Type B pancreatic cell (in vitro differentiated cells): ENCODE results near the gene REV1. TPM values are rescaled to one million over a fixed set of nuclear protein-coding genes. Genes with fewer than 3 reads are reported as not detected.

Experiments used
- DNase-seq: peaks from one replicate; pipeline ENCODE4 v3.0.0; 2021; ENCODE audit warnings: mixed read lengths; ENCODE audit not compliant: unreplicated experiment; ENCODE audit errors: extremely low spot score
- H3K27ac Mint-ChIP-seq: 2 replicates; pipeline ENCODE4 v1.8.0; 2021; ENCODE audit warnings: mild to moderate bottlenecking, mixed read lengths
- H3K27me3 Mint-ChIP-seq: 2 replicates; pipeline ENCODE4 v1.8.0; 2021; ENCODE audit warnings: mixed read lengths
- H3K36me3 Mint-ChIP-seq: 2 replicates; pipeline ENCODE4 v1.8.0; 2021; ENCODE audit warnings: mixed read lengths
- H3K4me1 Mint-ChIP-seq: one replicate; pipeline ENCODE4 v1.8.0; 2021; ENCODE audit warnings: mixed read lengths; ENCODE audit not compliant: unreplicated experiment
- H3K4me3 Mint-ChIP-seq: 2 replicates; pipeline ENCODE4 v1.8.0; 2021; ENCODE audit warnings: mild to moderate bottlenecking, mixed read lengths
- H3K9me3 Mint-ChIP-seq: 2 replicates; pipeline ENCODE4 v1.8.0; 2021; ENCODE audit warnings: mixed read lengths
- total RNA-seq: library from RNA; stranded (reverse); gene quantifications from 2 replicates; pipeline ENCODE4 v1.2.1, GENCODE V29; 2021; ENCODE audit warnings: low replicate concordance
- TF ChIP-seq, protein P1 (sequence below): fragments of 200-600 bp; sonication (generic); conservative IDR thresholded peaks from 2 replicates; pipeline ENCODE4 v1.5.0; 2021; ENCODE audit warnings: antibody characterized with exemption, mild to moderate bottlenecking

REV1 gene
- total RNA-seq, 1 donor from 2014 or later = 42.6 TPM

DNA sequence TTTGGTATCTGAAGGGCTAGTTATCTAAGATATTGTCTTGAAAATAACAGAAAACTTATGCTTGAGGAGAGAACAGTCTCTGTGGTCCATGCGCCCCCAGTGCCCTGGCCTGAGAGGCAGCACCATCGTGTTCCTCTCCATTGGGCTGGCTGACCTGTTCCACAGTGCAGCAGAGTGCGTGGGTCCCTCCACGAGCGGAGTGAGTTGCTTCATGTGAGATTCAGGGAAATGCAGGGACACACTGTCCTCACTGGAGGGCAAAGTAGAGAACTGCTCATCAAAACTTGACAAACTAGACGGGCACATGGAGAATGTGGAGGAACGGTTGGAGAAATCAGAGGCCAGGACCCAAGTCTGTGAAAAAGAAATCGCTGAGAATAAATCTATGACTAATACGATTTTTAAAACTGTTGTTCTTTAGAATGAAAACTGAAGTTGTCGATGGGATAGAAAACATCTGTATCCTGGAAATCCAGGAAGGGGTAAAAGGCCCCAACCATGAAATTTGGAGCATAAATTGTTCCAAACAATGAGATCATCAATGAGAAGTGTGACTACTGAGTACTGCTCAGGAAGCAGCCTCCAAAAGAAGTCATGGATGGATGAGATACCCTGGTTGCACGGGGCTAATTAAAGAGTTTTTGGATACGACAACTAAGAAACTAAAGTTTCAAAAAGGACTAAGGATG, 58.1 kb downstream of the REV1 start:
- Mint-ChIP-seq H3K36me3 (peaks cover 22% of the 10 kb centered on the region), H3K4me3 (no peak overlapping the region), H3K9me3 (no peaks in the 10 kb centered on the region), H3K27ac (no peak overlapping the region), H3K4me1 (no peaks in the 10 kb centered on the region), H3K27me3 (no peaks in the 10 kb centered on the region)
- DNase-seq = no peak
- TF ChIP-seq, protein P1, sequence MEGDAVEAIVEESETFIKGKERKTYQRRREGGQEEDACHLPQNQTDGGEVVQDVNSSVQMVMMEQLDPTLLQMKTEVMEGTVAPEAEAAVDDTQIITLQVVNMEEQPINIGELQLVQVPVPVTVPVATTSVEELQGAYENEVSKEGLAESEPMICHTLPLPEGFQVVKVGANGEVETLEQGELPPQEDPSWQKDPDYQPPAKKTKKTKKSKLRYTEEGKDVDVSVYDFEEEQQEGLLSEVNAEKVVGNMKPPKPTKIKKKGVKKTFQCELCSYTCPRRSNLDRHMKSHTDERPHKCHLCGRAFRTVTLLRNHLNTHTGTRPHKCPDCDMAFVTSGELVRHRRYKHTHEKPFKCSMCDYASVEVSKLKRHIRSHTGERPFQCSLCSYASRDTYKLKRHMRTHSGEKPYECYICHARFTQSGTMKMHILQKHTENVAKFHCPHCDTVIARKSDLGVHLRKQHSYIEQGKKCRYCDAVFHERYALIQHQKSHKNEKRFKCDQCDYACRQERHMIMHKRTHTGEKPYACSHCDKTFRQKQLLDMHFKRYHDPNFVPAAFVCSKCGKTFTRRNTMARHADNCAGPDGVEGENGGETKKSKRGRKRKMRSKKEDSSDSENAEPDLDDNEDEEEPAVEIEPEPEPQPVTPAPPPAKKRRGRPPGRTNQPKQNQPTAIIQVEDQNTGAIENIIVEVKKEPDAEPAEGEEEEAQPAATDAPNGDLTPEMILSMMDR = no peak

DNA sequence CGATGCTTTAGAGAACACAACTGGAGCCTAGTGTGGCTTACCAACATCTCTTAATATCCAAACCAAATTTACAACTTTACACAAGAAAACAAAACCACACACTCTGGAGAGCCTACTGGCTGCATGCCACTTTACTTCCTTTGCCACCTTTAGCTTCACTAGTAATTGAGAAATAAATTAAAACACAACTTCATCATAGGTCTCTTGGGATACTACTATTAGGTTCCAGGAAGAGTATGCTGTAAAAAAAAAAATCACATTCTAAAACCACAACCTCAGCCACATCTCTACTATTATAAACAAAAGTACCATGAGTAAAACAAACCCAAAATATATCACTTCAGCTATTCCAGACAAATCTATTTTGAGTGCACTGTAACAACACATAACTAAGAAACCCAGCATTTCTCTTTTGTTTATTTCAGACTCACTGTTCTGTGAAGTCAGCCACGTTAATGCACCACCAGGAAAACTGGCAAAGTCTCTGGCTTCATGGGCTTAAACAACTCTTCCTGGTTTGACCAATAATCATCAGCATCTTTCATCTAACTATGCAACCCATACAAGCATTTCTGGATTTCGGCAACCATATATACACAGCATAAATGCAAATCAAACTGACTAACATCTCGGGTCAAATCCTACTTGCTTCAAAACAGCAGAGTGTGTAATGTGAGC, 59.1 kb downstream of the REV1 start:
- no peaks in the 10 kb centered on the region for H3K9me3 Mint-ChIP-seq
- H3K27ac Mint-ChIP-seq = no peak overlapping the region
- no peak overlapping the region for H3K4me3 Mint-ChIP-seq
- no peaks in the 10 kb centered on the region for H3K27me3 Mint-ChIP-seq
- no peaks in the 10 kb centered on the region for H3K4me1 Mint-ChIP-seq
- H3K36me3 Mint-ChIP-seq = peaks cover 25% of the 10 kb centered on the region
- TF ChIP-seq, protein P1 = no peak
- DNase-seq = no peak

DNA sequence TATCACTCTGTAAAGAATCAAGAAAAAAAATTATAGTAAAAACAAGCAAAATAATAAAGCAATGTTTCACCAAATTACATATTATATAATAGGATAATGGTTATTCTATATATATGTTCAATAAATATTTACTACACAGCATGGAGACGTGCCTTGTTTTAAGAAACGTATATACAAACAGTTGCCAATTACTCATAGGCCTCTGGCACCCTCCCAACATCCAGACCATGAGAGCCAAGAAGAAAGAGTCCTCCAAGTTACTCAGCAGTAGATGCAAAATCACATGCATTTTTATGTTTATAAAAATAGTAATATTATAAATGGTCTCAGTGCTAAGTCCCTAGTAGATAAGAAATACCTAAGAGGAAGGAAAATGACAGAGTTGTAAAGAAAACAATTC, 64.8 kb downstream of the REV1 start:
- DNase-seq = no peak
- Mint-ChIP-seq H3K27me3 (no peaks in the 10 kb centered on the region), H3K4me1 (no peaks in the 10 kb centered on the region), H3K36me3 (peaks cover 29% of the 10 kb centered on the region), H3K9me3 (no peaks in the 10 kb centered on the region), H3K27ac (no peak overlapping the region), H3K4me3 (no peak overlapping the region)
- TF ChIP-seq, protein P1 = no peak

DNA sequence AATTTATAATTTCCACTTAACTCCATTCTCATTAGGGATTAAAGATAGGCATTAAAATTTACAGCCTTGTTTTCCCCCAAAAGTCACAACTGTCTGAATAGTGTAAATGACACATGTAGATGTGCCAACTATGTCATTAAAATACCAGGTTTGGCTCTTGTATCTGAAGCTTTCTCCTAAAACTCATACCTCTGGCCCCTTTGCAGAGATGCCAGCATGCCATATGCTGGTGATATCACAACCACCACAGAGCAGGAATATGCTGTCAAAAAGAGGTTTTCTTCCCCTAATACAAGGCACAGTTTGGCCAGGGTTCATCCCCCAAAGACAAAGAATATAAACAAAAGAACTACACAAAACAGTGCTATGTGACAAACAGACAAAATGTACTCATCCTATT, 65.4 kb downstream of the REV1 start:
- no peak overlapping the region for H3K27ac Mint-ChIP-seq
- H3K9me3 Mint-ChIP-seq = no peaks in the 10 kb centered on the region
- H3K27me3 Mint-ChIP-seq = no peaks in the 10 kb centered on the region
- TF ChIP-seq, protein P1 = no peak
- peaks cover 32% of the 10 kb centered on the region for H3K36me3 Mint-ChIP-seq
- no peaks in the 10 kb centered on the region for H3K4me1 Mint-ChIP-seq
- no peak for DNase-seq
- H3K4me3 Mint-ChIP-seq = no peak overlapping the region

DNA sequence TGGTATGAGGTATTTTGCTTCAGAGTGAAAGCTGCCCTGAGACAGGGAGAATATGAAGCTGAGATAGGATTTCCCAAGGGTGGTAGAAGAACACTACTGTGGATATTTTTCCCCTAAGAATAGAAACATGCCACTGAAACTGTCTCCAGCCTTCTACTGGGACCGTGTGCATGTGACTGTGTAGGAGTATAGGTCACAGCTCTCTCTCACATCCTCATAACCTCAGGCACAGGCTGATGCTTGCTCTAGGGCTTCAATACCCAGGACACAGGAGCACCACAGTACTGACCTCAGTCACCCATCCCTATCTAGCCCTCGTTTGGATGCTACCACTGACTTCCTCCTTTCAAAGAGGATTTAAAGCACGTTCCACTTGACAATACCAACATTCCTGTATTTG, 67.2 kb downstream of the REV1 start:
- H3K9me3 Mint-ChIP-seq = no peaks in the 10 kb centered on the region
- peaks cover 29% of the 10 kb centered on the region for H3K36me3 Mint-ChIP-seq
- H3K4me3 Mint-ChIP-seq = no peak overlapping the region
- DNase-seq = no peak
- H3K27ac Mint-ChIP-seq = no peak overlapping the region
- TF ChIP-seq, protein P1 = no peak
- H3K27me3 Mint-ChIP-seq = no peaks in the 10 kb centered on the region
- no peaks in the 10 kb centered on the region for H3K4me1 Mint-ChIP-seq
